ENCODE measurements around the gene FAU. TPM values are rescaled to one million over a fixed set of nuclear protein-coding genes. Genes with fewer than 3 reads are reported as not detected.
A peak's percentile ranks its signal among the peaks of the same experiment; 100 is the strongest.

FAU gene
- total RNA-seq, 1 experiment from 2014 or later, result 1,073 TPM

- ATAC-seq, result peak; percentile 85
- ChIA-PET CTCF (no interaction called here), RAD21 (ENCODE audit: low non-redundant PET in 1 of 2, low total read pairs in 2 of 2, uncharacterized antibody in 2 of 2, unreplicated experiment in 2 of 2) (no interaction called here), POLR2A (no interaction called here)
- no TSS peak for BruUV-seq (replicated peaks)
- Histone ChIP-seq H4K20me1 (ENCODE audit: insufficient read depth) (no peaks in the 10 kb centered on the region), H3K79me2 (ENCODE audit: insufficient read depth, low read length) (peaks cover 50% of the 10 kb centered on the region), H3K9me2 (ENCODE audit: insufficient read depth) (no peaks in the 10 kb centered on the region), H3K27me3 (ENCODE audit: insufficient read depth, low read length) (no peaks in the 10 kb centered on the region), H3K4me1 (ENCODE audit: control insufficient read depth in 1 of 2, insufficient read depth in 2 of 2, low read length in 2 of 2) (peaks cover 7 to 22% of the 10 kb centered on the region in 2 experiments; a peak in 3 of 4 replicates), H2AFZ (ENCODE audit: low read depth, low read length, poor library complexity, severe bottlenecking) (no peak within 1 kb of the TSS), H3K9me3 (ENCODE audit: control insufficient read depth in 1 of 2, insufficient read depth in 1 of 2, low read depth in 1 of 2, low read length in 2 of 2) (no peaks in the 10 kb centered on the region), H3K4me3 (replicated peaks in 1 of 2; ENCODE audit: low read depth in 1 of 2, low read length in 2 of 2) (peak within 1 kb of the TSS; percentile 86 to 98), H3K9ac (ENCODE audit: low read length) (peak within 1 kb of the TSS; percentile 98), H3K36me3 (ENCODE audit: control insufficient read depth in 1 of 2, insufficient read depth in 2 of 2, low read length in 2 of 2) (peaks cover 8 to 41% of the 10 kb centered on the region in 2 experiments; a peak in 2 of 4 replicates), H3K4me2 (ENCODE audit: low read length) (peak within 1 kb of the TSS; percentile 82), H3K27ac (ENCODE audit: low read depth, low read length) (peak within 1 kb of the TSS; percentile 82)
- intact Hi-C loops (cut with micrococcal nuclease), result loop anchor here (1.0 to 5.0 kb wide), 3 partner anchors 12 to 57 kb away; partner anchors contain the start of genes SAC3D1, SNX15 and VPS51
- DNase-seq (ENCODE audit: low read depth, low spot score), result peak; percentile 91
- TF ChIP-seq ATF3 (IDR thresholded peaks at IDR 0.05) (no peak), SIN3A (IDR thresholded peaks at IDR 0.05; ENCODE audit: low read depth) (peak; percentile 96), EZH2 (IDR thresholded peaks at IDR 0.05) (no peak), RAD21 (IDR thresholded peaks at IDR 0.05; ENCODE audit: low read depth) (no peak), TCF7L2 (IDR thresholded peaks at IDR 0.05; ENCODE audit: borderline replicate concordance, extremely low read depth, insufficient read depth, insufficient read length) (peak; percentile 40), JUND (IDR thresholded peaks at IDR 0.05) (no peak), CBX3 (IDR thresholded peaks at IDR 0.05; ENCODE audit: low read depth) (peak; percentile 68), POLR2A (IDR thresholded peaks at IDR 0.05; ENCODE audit: borderline replicate concordance, extremely low read depth, insufficient read depth, insufficient read length) (peak; percentile 49), SRF (IDR thresholded peaks at IDR 0.05; ENCODE audit: low read depth) (peak; percentile 96), EGR1 (IDR thresholded peaks at IDR 0.05; ENCODE audit: low read depth) (peak; percentile 81), POLR2AphosphoS5 (IDR thresholded peaks at IDR 0.05; ENCODE audit: low read depth, low read length) (peak; percentile 67), CTCF (IDR thresholded peaks at IDR 0.05 in 2 of 3, conservative IDR thresholded peaks at IDR 0.05 in 1 of 3; ENCODE audit: borderline replicate concordance in 1 of 3, insufficient read depth in 1 of 3, low read depth in 2 of 3, low read length in 2 of 3) (no peak), YY1 (IDR thresholded peaks at IDR 0.05; ENCODE audit: extremely low read depth, insufficient replicate concordance, low read depth, low read length) (peak; percentile 26), SP1 (IDR thresholded peaks at IDR 0.05; ENCODE audit: low read depth) (peak; percentile 96), MAX (IDR thresholded peaks at IDR 0.05) (peak; percentile 86), ZFX (IDR thresholded peaks at IDR 0.05) (peak; percentile 55; the same call in 1 of the 2 replicates), FOSL1 (IDR thresholded peaks at IDR 0.05; ENCODE audit: low read depth) (no peak), REST (IDR thresholded peaks at IDR 0.05; ENCODE audit: low read depth) (no peak), ZBTB33 (IDR thresholded peaks at IDR 0.05; ENCODE audit: extremely low read depth, insufficient replicate concordance, low read length) (peak; percentile 13)
Measured at GRCh38 chr11:65083834-65084597, 37.9 kb downstream of the FAU start, which contains the start of the genes CDCA5 and ZFPL1. Gene CDCA5, minus strand, starts transcription at chr11:65084040. Its CDS starts 62 bp downstream, at chr11:65083978. Gene ZFPL1, plus strand, starts transcription at chr11:65084222. Its CDS starts 477 bp downstream, at chr11:65084699.

Measured in HCT116 (cell line).